ENCODE measurements around the gene JAKMIP3. TPM values are rescaled to one million over a fixed set of nuclear protein-coding genes. Genes with fewer than 3 reads are reported as not detected.

The JAKMIP3 gene
- total RNA-seq, 1 experiment from 2014 or later, result not detected

DNA sequence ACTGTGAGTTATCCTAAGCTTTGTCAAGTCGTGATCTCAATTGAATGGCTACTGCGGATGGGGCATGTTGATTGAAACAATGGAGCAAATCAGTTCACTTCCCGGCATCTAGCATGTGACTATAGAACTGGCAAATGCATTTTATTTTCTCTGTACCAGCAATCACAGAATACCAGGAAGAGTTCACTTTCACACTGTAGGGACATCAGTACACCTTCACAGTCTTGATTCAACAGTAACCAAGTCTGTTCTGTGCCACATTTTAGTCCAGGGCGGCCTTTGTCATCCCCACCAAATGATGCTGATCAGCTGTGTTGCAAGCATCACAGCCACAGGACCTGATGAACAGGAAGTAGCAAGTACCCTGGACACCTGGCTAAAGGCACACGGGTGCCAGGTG lies 32.1 kb upstream of the JAKMIP3 start:
- no TSS peak for BruUV-seq (replicated peaks)
- TF ChIP-seq, protein P1, sequence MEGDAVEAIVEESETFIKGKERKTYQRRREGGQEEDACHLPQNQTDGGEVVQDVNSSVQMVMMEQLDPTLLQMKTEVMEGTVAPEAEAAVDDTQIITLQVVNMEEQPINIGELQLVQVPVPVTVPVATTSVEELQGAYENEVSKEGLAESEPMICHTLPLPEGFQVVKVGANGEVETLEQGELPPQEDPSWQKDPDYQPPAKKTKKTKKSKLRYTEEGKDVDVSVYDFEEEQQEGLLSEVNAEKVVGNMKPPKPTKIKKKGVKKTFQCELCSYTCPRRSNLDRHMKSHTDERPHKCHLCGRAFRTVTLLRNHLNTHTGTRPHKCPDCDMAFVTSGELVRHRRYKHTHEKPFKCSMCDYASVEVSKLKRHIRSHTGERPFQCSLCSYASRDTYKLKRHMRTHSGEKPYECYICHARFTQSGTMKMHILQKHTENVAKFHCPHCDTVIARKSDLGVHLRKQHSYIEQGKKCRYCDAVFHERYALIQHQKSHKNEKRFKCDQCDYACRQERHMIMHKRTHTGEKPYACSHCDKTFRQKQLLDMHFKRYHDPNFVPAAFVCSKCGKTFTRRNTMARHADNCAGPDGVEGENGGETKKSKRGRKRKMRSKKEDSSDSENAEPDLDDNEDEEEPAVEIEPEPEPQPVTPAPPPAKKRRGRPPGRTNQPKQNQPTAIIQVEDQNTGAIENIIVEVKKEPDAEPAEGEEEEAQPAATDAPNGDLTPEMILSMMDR (IDR thresholded peaks at IDR 0.05; ENCODE audit: unreplicated experiment), result no peak
- H3K27me3 Mint-ChIP-seq (ENCODE audit: insufficient read depth, unreplicated experiment), result peaks cover 31% of the 10 kb centered on the region

DNA sequence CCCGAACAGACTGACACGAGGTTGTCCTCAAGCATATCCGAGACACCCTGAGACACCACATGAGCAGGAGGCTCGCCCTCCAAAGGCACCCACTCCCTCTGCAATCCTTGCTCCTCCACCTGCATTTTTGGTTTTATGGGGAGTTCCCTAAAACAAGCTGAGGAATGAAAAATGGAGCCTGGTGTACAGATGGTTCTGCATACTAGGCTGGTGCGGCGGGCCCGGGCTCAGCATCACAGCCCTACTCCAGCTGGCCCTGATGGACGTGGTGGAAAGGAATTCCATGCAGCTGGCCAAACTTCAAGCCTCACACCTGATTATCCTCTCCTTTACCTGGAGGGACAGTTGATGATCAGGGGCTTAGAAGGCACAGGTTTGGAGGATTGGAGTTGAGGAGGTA lies 30.3 kb upstream of the JAKMIP3 start:
- Mint-ChIP-seq H3K27ac (ENCODE audit: low read depth, unreplicated experiment) (no peak overlapping the region), H3K27me3 (ENCODE audit: insufficient read depth, unreplicated experiment) (peaks cover 21% of the 10 kb centered on the region), H3K4me3 (ENCODE audit: unreplicated experiment) (no peak overlapping the region), H3K4me1 (ENCODE audit: insufficient read depth, unreplicated experiment) (no peaks in the 10 kb centered on the region), H3K9me3 (ENCODE audit: unreplicated experiment) (no peaks in the 10 kb centered on the region), H3K36me3 (ENCODE audit: insufficient read depth, unreplicated experiment) (no peaks in the 10 kb centered on the region)
- TF ChIP-seq, protein P1 (IDR thresholded peaks at IDR 0.05; ENCODE audit: unreplicated experiment), result no peak
- no TSS peak for BruUV-seq (replicated peaks)
- intact Hi-C loops (cut with micrococcal nuclease), result no loop called here
- DNase-seq (ENCODE audit: unreplicated experiment), result no peak
- ChIA-PET CTCF (no interaction called here), POLR2A (no interaction called here)

More for the DNA sequence above, 32.1 kb upstream of the JAKMIP3 start:
- POLR2A ChIA-PET, result no interaction called here
- CTCF ChIA-PET, result no interaction called here
- Mint-ChIP-seq H3K4me3 (ENCODE audit: unreplicated experiment) (no peak overlapping the region), H3K27ac (ENCODE audit: low read depth, unreplicated experiment) (no peak overlapping the region), H3K36me3 (ENCODE audit: insufficient read depth, unreplicated experiment) (no peaks in the 10 kb centered on the region), H3K4me1 (ENCODE audit: insufficient read depth, unreplicated experiment) (no peaks in the 10 kb centered on the region), H3K9me3 (ENCODE audit: unreplicated experiment) (no peaks in the 10 kb centered on the region)
- intact Hi-C loops (cut with micrococcal nuclease), result no loop called here
- no peak for DNase-seq (ENCODE audit: unreplicated experiment)

DNA sequence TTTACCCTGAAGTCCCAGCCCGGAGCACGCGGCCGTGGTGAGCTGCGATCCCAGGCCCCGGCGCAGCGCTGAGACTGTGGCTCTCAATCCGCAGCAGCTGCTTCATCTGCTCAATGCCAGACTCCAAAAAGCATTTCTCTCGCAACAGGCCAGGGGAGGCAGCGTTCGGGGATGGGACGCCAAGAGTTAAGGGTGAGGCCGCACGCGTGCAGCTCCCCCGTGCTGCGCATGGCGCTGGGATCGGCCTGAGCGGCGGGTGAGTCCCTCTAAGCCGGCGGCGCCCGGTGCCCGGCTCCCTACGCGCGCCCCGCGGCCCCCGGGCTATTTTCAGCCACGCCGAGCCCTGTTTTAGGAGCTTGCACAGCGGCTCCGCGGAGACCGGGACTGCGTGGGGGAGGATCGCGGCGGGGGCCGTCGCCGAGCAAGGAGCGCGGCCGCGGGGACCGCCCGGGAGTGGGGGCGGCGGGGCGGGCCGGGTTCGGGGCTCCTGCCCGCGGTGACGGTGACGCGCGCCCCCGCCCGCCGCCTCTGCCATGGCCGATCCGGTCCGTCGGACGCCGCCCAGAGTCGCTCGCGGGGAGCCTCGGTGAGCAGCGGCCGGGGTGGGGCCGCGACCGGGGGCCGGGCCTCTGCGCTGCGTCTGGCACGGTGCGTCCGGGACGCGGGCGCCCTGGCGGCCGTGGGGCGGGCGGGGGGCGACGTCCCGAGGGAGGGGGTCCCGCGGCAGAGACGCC lies 29.4 kb upstream of the JAKMIP3 start:
- Mint-ChIP-seq H3K27me3 (ENCODE audit: insufficient read depth, unreplicated experiment) (peaks cover 12% of the 10 kb centered on the region), H3K36me3 (ENCODE audit: insufficient read depth, unreplicated experiment) (no peaks in the 10 kb centered on the region), H3K27ac (ENCODE audit: low read depth, unreplicated experiment) (no peak overlapping the region), H3K9me3 (ENCODE audit: unreplicated experiment) (no peaks in the 10 kb centered on the region), H3K4me1 (ENCODE audit: insufficient read depth, unreplicated experiment) (no peaks in the 10 kb centered on the region), H3K4me3 (ENCODE audit: unreplicated experiment) (no peak overlapping the region)
- BruUV-seq (replicated peaks), result no TSS peak
- POLR2A ChIA-PET, result no interaction called here
- CTCF ChIA-PET, result no interaction called here
- no peak for DNase-seq (ENCODE audit: unreplicated experiment)
- TF ChIP-seq, protein P1 (IDR thresholded peaks at IDR 0.05; ENCODE audit: unreplicated experiment), result no peak
- intact Hi-C loops (cut with micrococcal nuclease), result no loop called here

DNA sequence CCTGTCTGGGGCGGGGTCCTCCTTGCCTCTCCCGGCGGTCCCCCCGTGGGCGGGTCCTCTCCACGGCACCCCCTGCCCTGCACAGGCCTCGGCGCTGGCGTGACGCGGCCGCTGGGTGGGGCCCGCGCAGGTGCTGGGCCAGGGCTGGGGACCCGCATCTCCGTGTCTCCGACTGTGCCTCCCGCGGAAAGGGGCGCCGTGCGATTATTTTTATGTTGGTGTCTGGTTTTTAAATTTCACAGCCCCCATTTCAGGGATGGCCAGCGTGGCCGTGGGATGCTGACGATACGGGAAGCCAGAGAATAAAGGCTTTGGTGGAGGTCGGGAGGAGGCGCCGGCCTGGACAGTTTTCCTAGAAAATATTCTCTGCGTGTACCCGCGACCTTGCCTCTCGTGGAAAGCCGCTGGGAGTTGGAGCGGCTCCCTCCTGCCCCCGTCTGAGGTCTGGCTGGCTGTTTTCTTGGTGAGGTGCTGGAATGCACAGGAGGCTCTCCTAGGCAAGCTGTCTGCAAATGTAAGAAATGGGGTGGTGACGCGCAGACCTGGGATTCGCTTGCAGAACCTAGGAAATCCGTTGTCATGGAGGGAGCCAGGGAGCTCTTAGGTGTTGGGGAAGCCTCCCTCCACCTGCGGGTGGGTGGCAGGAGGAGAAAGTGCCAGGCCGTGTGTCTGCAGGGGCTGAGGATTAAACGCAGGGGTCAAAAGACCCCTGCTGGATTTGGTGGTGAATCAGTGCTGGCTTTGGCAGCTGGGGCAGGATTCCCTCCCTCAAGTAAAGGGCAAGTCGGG lies 28.7 kb upstream of the JAKMIP3 start:
- H3K27ac Mint-ChIP-seq (ENCODE audit: low read depth, unreplicated experiment), result no peak overlapping the region
- peaks cover 11% of the 10 kb centered on the region for H3K27me3 Mint-ChIP-seq (ENCODE audit: insufficient read depth, unreplicated experiment)
- ChIA-PET CTCF (interaction anchor here (0.6 to 5.2 kb wide), 2 partner anchors 14 to 170 kb away, joined by 3 to 22 read pairs; no protein-coding TSS in a partner anchor), POLR2A (no interaction called here)
- no peaks in the 10 kb centered on the region for H3K36me3 Mint-ChIP-seq (ENCODE audit: insufficient read depth, unreplicated experiment)
- TF ChIP-seq, protein P1 (IDR thresholded peaks at IDR 0.05; ENCODE audit: unreplicated experiment), result no peak
- intact Hi-C loops (cut with micrococcal nuclease), result no loop called here
- DNase-seq (ENCODE audit: unreplicated experiment), result no peak
- H3K9me3 Mint-ChIP-seq (ENCODE audit: unreplicated experiment), result no peaks in the 10 kb centered on the region
- no TSS peak for BruUV-seq (replicated peaks)
- no peaks in the 10 kb centered on the region for H3K4me1 Mint-ChIP-seq (ENCODE audit: insufficient read depth, unreplicated experiment)
- no peak overlapping the region for H3K4me3 Mint-ChIP-seq (ENCODE audit: unreplicated experiment)
